ENCODE results near the gene TJAP1.

DNA sequence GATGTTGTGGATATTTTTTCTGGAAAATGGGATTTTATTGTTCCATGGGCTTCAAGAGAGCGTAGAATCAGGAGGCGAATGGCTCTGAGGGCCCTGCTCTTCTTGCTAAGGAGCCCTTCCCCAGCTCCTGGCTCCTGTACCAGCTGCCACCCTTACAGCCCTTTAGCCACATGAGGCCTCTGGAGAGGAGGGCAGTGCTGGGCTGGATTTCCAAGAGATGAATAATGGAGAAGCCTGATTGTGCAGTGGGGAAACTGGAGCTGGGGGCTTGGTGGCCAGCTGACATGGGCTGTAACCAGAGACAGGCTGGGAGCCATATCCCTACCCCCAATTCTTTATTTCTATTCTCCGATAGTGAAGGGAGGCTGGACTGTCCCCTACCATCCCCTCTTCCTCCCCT lies 23.6 kb downstream of the TJAP1 start:
- TF ChIP-seq POLR2AphosphoS5 (IDR thresholded peaks at IDR 0.05; ENCODE audit: borderline replicate concordance, low read depth, low read length) (no peak), FOXP2 (optimal IDR thresholded peaks at IDR 0.05; ENCODE audit: control extremely low read depth, extremely low read length, insufficient read depth) (no peak)
